HepG2 (cell line): ENCODE data around the gene RHOD. TPM values are rescaled to one million over a fixed set of nuclear protein-coding genes. Genes with fewer than 3 reads are reported as not detected.

Source experiments
- ATAC-seq: fragments of 200-7000 bp; cut with Tn5 transposase; 3 replicates; pipeline ENCODE4 v1.9.1; 2020; ENCODE audit warnings: mild to moderate bottlenecking, moderate library complexity
- BruUV-seq: library from RNA; stranded (reverse); fragments of 400-500 nt; replicated peaks from 2 replicates; lab custom pipeline; 2021; lab: Mats Ljungman, UMichigan
- CTCF ChIA-PET: fragments of 300-600 bp; formaldehyde crosslinking; extraction: SDS; loops from one replicate; lab custom pipeline; 2021; ENCODE audit warnings: low total read pairs, inconsistent platforms, low intra/inter-chr PET ratio; lab: Yijun Ruan, JAX
- POLR2A ChIA-PET: fragments of 350-600 bp; sonication (Branson Sonifier 250); formaldehyde crosslinking; loops from one replicate; lab custom pipeline; 2020; ENCODE audit warnings: antibody characterized with exemption, inconsistent platforms; lab: Yijun Ruan, JAX
- DNase-seq: peaks from one replicate; pipeline ENCODE4 v3.0.0-alpha.2; 2015; ENCODE audit warnings: low spot score
- FAIRE-seq: peaks from 3 replicates; lab custom pipeline; 2011; peaks lifted over from hg19 to GRCh38; lab: Jason Lieb, UNC
- H2AFZ ChIP-seq: one replicate; pipeline ENCODE4 v1.6.1; 2011; ENCODE audit warnings: low read length, inconsistent platforms
- H3K27ac ChIP-seq: fragments of 300-600 bp; 3 replicates; pipeline ENCODE4 v1.8.0; 2011; ENCODE audit warnings: mixed run types, mild to moderate bottlenecking, mixed read lengths, low read length, inconsistent platforms; ENCODE audit not compliant: insufficient read depth; ENCODE audit errors: extremely low read length
- H3K27me3 ChIP-seq, 2 experiments: fragments of 200-600 bp in 1 of 2; 2 replicates in 1 of 2; 3 replicates in 1 of 2; pipeline versions ENCODE4 v1.6.0 to v1.8.0; 2011; ENCODE audit warnings: low read length in 2 of 2, mild to moderate bottlenecking in 2 of 2, moderate library complexity in 2 of 2, inconsistent platforms in 1 of 2; ENCODE audit not compliant: insufficient read depth in 2 of 2, control insufficient read depth in 1 of 2
- H3K36me3 ChIP-seq, 2 experiments: fragments of 200-600 bp in 1 of 2; replicated peaks in 1 of 2; 2 replicates in 1 of 2; 3 replicates in 1 of 2; pipeline versions ENCODE4 v1.5.1 to v1.8.0; 2011; ENCODE audit warnings: low read length in 2 of 2, inconsistent platforms in 1 of 2; ENCODE audit not compliant: insufficient read depth in 2 of 2, control insufficient read depth in 1 of 2
- H3K4me1 ChIP-seq: 2 replicates; pipeline ENCODE4 v1.5.1; 2012; ENCODE audit warnings: low read length, inconsistent platforms; ENCODE audit not compliant: insufficient read depth
- H3K4me2 ChIP-seq: 2 replicates; pipeline ENCODE4 v1.6.0; 2011; ENCODE audit warnings: low read depth, low read length, inconsistent platforms
- H3K4me3 ChIP-seq, 3 experiments: fragments of 200-600 bp in 1 of 3; sonication (generic), shearing (Covaris generic) in 1 of 3; replicated peaks in 1 of 3; 2 replicates each; pipeline ENCODE4 v1.5.1; 2011 to 2016; ENCODE audit warnings: low read length in 3 of 3, inconsistent platforms in 2 of 3, low read depth in 2 of 3, mild to moderate bottlenecking in 2 of 3, control low read depth in 1 of 3, mixed read lengths in 1 of 3; ENCODE audit not compliant: insufficient read depth in 1 of 3
- H3K79me2 ChIP-seq: one replicate; pipeline ENCODE4 v1.6.1; 2011; ENCODE audit warnings: low read length, inconsistent platforms; ENCODE audit not compliant: insufficient read depth
- H3K9ac ChIP-seq: 2 replicates; pipeline ENCODE4 v1.6.0; 2011; ENCODE audit warnings: mild to moderate bottlenecking, low read depth, low read length, inconsistent platforms; ENCODE audit not compliant: insufficient read depth
- H3K9me3 ChIP-seq: 2 replicates; pipeline ENCODE4 v1.5.1; 2012; ENCODE audit warnings: mild to moderate bottlenecking, low read length
- H4K20me1 ChIP-seq: 2 replicates; pipeline ENCODE4 v1.6.0; 2011; ENCODE audit warnings: inconsistent platforms, mild to moderate bottlenecking, low read length, moderate library complexity; ENCODE audit not compliant: insufficient read depth
- BATF2 ChIP-seq: sonication (generic); formaldehyde crosslinking; IDR thresholded peaks from 2 replicates; pipeline ENCODE4 v1.8.0; 2022; ENCODE audit warnings: mild to moderate bottlenecking, missing genetic modification reagents, moderate library complexity
- GLI4 ChIP-seq: sonication (generic); formaldehyde crosslinking; IDR thresholded peaks from 2 replicates; pipeline ENCODE4 v1.5.1; 2020; ENCODE audit warnings: missing genetic modification reagents, mild to moderate bottlenecking, moderate library complexity, borderline replicate concordance
- MAFF ChIP-seq: IDR thresholded peaks from 2 replicates; pipeline ENCODE4 v1.6.1; 2011; ENCODE audit warnings: low read depth, low read length, improper control_type of control experiment
- NCOA5 ChIP-seq: sonication (generic); formaldehyde crosslinking; IDR thresholded peaks from 2 replicates; pipeline ENCODE4 v1.4.0; 2020; ENCODE audit warnings: missing genetic modification reagents
- TFDP1 ChIP-seq: IDR thresholded peaks from 2 replicates; pipeline ENCODE4 v1.6.1; 2016; ENCODE audit warnings: missing compliant biosample characterization, missing genetic modification reagents, borderline replicate concordance
- TRAFD1 ChIP-seq: sonication (generic); formaldehyde crosslinking; IDR thresholded peaks from 2 replicates; pipeline ENCODE4 v1.5.1; 2020; ENCODE audit warnings: missing genetic modification reagents, mild to moderate bottlenecking, borderline replicate concordance
- TRIM22 ChIP-seq: fragments of 450-650 bp; IDR thresholded peaks from 2 replicates; pipeline ENCODE4 v1.6.1; 2017
- ZEB1 ChIP-seq: IDR thresholded peaks from 2 replicates; pipeline ENCODE4 v1.6.1; 2012; ENCODE audit warnings: mild to moderate bottlenecking, low read depth, inconsistent platforms; ENCODE audit not compliant: insufficient replicate concordance
- ZFP90 ChIP-seq: sonication (generic); formaldehyde crosslinking; IDR thresholded peaks from 2 replicates; pipeline ENCODE4 v1.8.0; 2022; ENCODE audit warnings: missing genetic modification reagents, mild to moderate bottlenecking, inconsistent platforms, borderline replicate concordance
- ZKSCAN5 ChIP-seq: sonication (generic); formaldehyde crosslinking; IDR thresholded peaks from 2 replicates; pipeline ENCODE4 v1.5.1; 2020; ENCODE audit warnings: mild to moderate bottlenecking, missing genetic modification reagents
- ZNF3 ChIP-seq: IDR thresholded peaks from 2 replicates; pipeline ENCODE4 v1.7.0; 2017; ENCODE audit warnings: inconsistent platforms
- ZNF737 ChIP-seq: sonication (generic); formaldehyde crosslinking; IDR thresholded peaks from 2 replicates; pipeline ENCODE4 v1.5.0; 2020; ENCODE audit warnings: missing genetic modification reagents, mild to moderate bottlenecking, borderline replicate concordance
- ZNF747 ChIP-seq: sonication (generic); formaldehyde crosslinking; IDR thresholded peaks from 2 replicates; pipeline ENCODE4 v1.8.1; 2023; ENCODE audit warnings: missing genetic modification reagents, mild to moderate bottlenecking, borderline replicate concordance
- ZNF749 ChIP-seq: sonication (generic); formaldehyde crosslinking; IDR thresholded peaks from 2 replicates; pipeline ENCODE4 v1.8.0; 2022; ENCODE audit warnings: mild to moderate bottlenecking, missing genetic modification reagents, moderate library complexity, borderline replicate concordance
- WGBS: methylation state at CpG from one replicate; pipeline ENCODE4 v1.1.6; 2017; ENCODE audit warnings: low lambda C conversion rate; 5-methylcytosine and 5-hydroxymethylcytosine counted together
- in situ Hi-C: cut with HindIII; loops from 2 replicates; pipeline ENCODE4 v1.10.0; 2017; ENCODE audit warnings: low pct_unique_long_range_greater_than_20kb; ENCODE audit not compliant: extremely low pct_ligation_motif_present
- intact Hi-C: fragments of 100-400 bp; cut with micrococcal nuclease; formaldehyde crosslinking; loops from one replicate; pipeline ENCODE4 v1.10.0; 2022; ENCODE audit not compliant: unreplicated experiment
- polyA plus RNA-seq, 8 experiments: library from polyadenylated mRNA; depleted of rRNA in 3 of 8; stranded (reverse) in 7 of 8; unstranded in 1 of 8; fragments of >200 nt; fragmentation: Illumina TruSeq in 4 of 8; extraction: Trizol in 4 of 8; gene quantifications; 2 replicates each; pipeline versions ENCODE4 v1.2.1 to v1.2.3, GENCODE V29; 2011 to 2016; ENCODE audit warnings: low read depth in 4 of 8, missing spikeins in 1 of 8, mixed read lengths in 1 of 8; ENCODE audit not compliant: insufficient read depth in 1 of 8
- total RNA-seq, 5 experiments: library from RNA; depleted of rRNA; stranded (reverse); fragments of >200 nt; fragmentation: Illumina TruSeq; extraction: Trizol; gene quantifications; 2 replicates each; pipeline ENCODE4 v1.2.3, GENCODE V29; 2016; ENCODE audit warnings: low read depth in 1 of 5

The RHOD gene
- total and polyA plus RNA-seq, 2 of the 13 experiments (the other 11 are each of a cell fraction or from before 2014, with no cell fraction given), result 0.27 to 0.98 TPM

- no peak for TF ChIP-seq TRAFD1 (CRISPR knock-in tag)
- TF ChIP-seq, all 625 proteins: peak for 0
Measured at GRCh38 chr11:67027943-67028542, 28.6 kb upstream of the RHOD start (continued).

- Histone ChIP-seq H3K9me3 (no peaks in the 10 kb centered on the region), H2AFZ (no peak overlapping the region), H3K36me3 (no peaks in the 10 kb centered on the region), H3K27me3 (peaks cover 5 to 44% of the 10 kb centered on the region in 2 experiments; a peak in 4 of 5 replicates), H3K79me2 (no peaks in the 10 kb centered on the region), H3K9ac (no peak overlapping the region), H3K4me2 (no peak overlapping the region), H3K4me1 (no peaks in the 10 kb centered on the region), H3K27ac (no peak overlapping the region), H3K4me3 (no peak overlapping the region), H4K20me1 (0 out of 2 replicates have a peak, but pooled peaks cover 4% of the 10 kb centered on the region)
- WGBS, result 57% methylated on average over 6 of the region's 6 CpGs
- intact Hi-C loops (no loop called here), in situ Hi-C loops (no loop called here)
- ATAC-seq, result no peak
- BruUV-seq, result no TSS peak
- POLR2A ChIA-PET, result no interaction called here
- TF ChIP-seq ZEB1 (no peak), BATF2 (CRISPR knock-in tag) (no peak), ZNF737 (no peak), NCOA5 (CRISPR knock-in tag) (no peak), MAFF (no peak), ZNF747 (CRISPR knock-in tag) (no peak), TFDP1 (CRISPR knock-in tag) (no peak), ZFP90 (CRISPR knock-in tag) (no peak), ZNF3 (no peak), ZNF749 (CRISPR knock-in tag) (no peak), TRIM22 (no peak), GLI4 (CRISPR knock-in tag) (no peak), ZKSCAN5 (CRISPR knock-in tag) (no peak)
- no peak for FAIRE-seq
- CTCF ChIA-PET, result no interaction called here
- DNase-seq, result no peak
Measured at GRCh38 chr11:67029146-67029545, 27.5 kb upstream of the RHOD start.
